Measurements from ENCODE around the gene APEX1. TPM values are rescaled to one million over a fixed set of nuclear protein-coding genes. Genes with fewer than 3 reads are reported as not detected.
"Not testable (repeated sequence)": the region's sequence is repeated elsewhere in the genome, so short reads cannot be mapped to it uniquely, and the experiment has no call there.

The APEX1 gene
- total RNA-seq, 1 donor from 2014 or later = 236 TPM

DNA sequence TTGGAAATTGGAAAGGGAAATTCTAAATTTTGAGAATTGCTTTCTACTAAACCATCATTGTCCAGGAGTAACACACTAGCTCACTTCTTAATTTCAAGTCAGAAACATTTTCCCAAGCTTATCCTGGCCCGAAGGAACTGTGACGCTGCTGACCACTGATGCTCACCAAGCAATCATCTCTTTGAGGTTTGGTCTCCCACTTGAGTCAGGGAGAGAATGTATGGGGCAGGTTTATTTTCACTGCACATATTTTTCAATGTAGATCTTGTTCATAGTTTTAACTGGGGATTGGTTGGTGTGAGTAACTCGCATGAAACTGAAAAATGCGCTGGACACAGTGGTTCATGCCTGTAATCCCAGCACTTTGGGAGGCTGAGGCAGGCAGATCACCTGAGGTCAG, 37.5 kb downstream of the APEX1 start:
- intact Hi-C loops (cut with micrococcal nuclease) = no loop called here

DNA sequence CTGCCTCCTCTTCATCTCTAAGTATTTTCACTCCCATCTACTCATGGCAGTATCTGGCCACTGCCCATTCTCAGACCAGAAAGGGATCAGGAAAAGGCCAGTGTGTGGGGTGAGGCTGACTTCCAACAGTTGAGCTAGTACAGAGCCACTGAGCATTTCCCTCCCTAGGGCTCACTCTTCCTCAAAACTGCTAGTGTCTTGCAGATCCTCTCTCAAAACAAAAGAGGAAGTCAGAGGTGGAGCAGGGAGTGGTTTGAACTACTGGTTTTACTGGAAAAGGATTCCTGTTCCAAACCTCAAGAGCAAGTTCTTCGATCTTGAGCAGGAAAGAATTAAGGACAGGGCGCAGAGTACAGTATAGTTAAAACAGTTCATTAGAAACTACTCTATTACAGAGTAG, 38.6 kb downstream of the APEX1 start:
- H3K4me1 Mint-ChIP-seq (ENCODE audit: low read depth) = peaks cover 50% of the 10 kb centered on the region
- intact Hi-C loops (cut with micrococcal nuclease) = no loop called here
- no peaks in the 10 kb centered on the region for H3K27me3 Mint-ChIP-seq (ENCODE audit: insufficient read depth)
- no peak for DNase-seq (ENCODE audit: low spot score)
- H3K4me3 Mint-ChIP-seq = no peak overlapping the region
- peaks cover 2% of the 10 kb centered on the region for H3K36me3 Mint-ChIP-seq (ENCODE audit: low read depth)
- no peak overlapping the region for H3K27ac Mint-ChIP-seq
- peaks cover 6% of the 10 kb centered on the region for H3K9me3 Mint-ChIP-seq

More for the DNA sequence above, 37.5 kb downstream of the APEX1 start:
- Mint-ChIP-seq H3K27ac (no peak overlapping the region), H3K4me1 (ENCODE audit: low read depth) (peaks cover 58% of the 10 kb centered on the region), H3K4me3 (no peak overlapping the region), H3K27me3 (ENCODE audit: insufficient read depth) (no peaks in the 10 kb centered on the region), H3K9me3 (peaks cover 6% of the 10 kb centered on the region), H3K36me3 (ENCODE audit: low read depth) (peaks cover 2% of the 10 kb centered on the region)
- DNase-seq (ENCODE audit: low spot score) = no peak

DNA sequence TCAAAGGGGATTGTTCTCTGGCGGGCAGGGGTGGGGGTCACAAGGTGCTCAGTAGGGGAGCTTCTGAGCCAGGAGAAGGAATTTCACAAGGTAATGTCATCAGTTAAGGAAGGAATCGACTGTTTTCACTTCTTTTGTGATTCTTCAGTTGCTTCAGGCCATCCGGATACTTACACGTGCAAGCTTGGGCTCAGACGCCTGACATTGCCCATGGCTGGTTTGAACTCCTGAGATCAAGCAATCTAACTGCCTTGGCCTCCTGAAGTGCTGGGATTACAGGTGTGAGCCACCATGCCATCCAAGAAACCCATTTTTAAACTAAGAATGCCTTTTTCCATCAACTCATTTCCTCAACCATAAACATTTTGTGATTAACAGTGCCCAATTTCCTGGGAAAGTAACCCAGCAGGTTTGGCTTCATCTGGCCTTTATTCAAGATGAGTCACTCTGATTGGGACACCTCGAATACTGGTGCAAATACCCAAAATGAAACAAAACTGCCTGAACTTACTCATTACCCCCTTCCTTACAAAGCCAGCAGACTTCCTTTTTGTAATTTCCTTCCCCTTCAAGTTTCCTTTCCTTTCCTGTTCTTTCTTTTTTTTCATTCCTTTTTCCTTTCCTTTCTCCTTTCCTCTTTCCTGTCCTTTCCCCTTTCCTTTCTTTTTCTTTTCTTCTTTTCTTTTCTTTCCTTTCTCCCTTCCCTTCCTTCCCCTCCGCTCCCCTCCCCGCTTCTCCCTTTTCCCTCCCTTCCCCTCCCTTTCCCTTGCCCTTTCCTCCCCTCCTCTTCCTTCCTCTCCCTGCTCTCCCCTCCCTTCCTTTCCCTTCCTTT, 40.1 kb downstream of the APEX1 start:
- no peak overlapping the region for H3K4me3 Mint-ChIP-seq
- H3K9me3 Mint-ChIP-seq = peaks cover 6% of the 10 kb centered on the region
- no peaks in the 10 kb centered on the region for H3K27me3 Mint-ChIP-seq (ENCODE audit: insufficient read depth)
- peaks cover 38% of the 10 kb centered on the region for H3K4me1 Mint-ChIP-seq (ENCODE audit: low read depth)
- DNase-seq (ENCODE audit: low spot score) = no peak
- peaks cover 2% of the 10 kb centered on the region for H3K36me3 Mint-ChIP-seq (ENCODE audit: low read depth)
- H3K27ac Mint-ChIP-seq = peak overlapping the region; percentile 58
- intact Hi-C loops (cut with micrococcal nuclease) = no loop called here

DNA sequence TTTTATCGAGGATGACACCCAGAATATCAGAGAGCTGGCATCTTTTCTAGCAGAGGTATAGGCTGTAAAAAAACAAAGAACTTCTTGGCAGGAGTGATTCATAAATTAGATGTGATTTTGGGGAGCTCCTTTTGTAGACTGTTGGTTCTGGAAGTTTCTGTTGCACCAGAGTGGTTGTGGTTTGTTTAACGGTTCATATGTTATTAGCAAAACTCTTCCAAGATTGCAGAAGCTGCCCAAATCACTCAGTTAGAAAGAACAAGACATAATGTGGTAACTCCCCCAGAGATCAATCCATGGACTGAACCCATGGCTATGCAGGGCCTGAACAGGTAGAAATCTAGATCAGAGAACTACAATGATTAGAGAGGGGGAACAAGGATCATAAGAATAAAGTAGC, 43.6 kb downstream of the APEX1 start:
- H3K4me3 Mint-ChIP-seq = no peak overlapping the region
- H3K4me1 Mint-ChIP-seq (ENCODE audit: low read depth) = peaks cover 17% of the 10 kb centered on the region
- intact Hi-C loops (cut with micrococcal nuclease) = no loop called here
- no peak for DNase-seq (ENCODE audit: low spot score)
- H3K27me3 Mint-ChIP-seq (ENCODE audit: insufficient read depth) = peaks cover 2% of the 10 kb centered on the region
- H3K27ac Mint-ChIP-seq = no peak overlapping the region
- H3K9me3 Mint-ChIP-seq = peaks cover 6% of the 10 kb centered on the region
- H3K36me3 Mint-ChIP-seq (ENCODE audit: low read depth) = peaks cover under 1% of the 10 kb centered on the region

DNA sequence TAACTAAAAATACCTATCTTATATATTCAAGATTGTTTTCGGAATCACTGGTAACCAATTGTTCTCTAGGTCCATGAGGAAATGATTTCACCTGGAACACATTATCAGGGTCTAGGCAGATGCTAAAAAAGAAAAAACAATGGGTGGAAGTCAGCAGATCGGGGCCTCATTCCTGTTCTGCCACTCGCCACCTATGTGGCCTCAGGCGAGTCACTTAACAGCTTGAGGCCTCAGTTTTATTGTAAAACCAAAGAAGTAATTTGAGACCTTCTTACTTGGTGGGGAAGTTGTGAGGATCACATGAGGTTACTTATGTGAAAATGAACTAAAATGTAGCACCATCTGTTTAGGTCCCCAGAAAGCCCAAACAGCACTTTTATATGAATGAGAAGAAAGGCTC, 44.1 kb downstream of the APEX1 start:
- H3K36me3 Mint-ChIP-seq (ENCODE audit: low read depth) = no peaks in the 10 kb centered on the region
- peaks cover 14% of the 10 kb centered on the region for H3K4me1 Mint-ChIP-seq (ENCODE audit: low read depth)
- intact Hi-C loops (cut with micrococcal nuclease) = no loop called here
- no peak overlapping the region for H3K27ac Mint-ChIP-seq
- H3K9me3 Mint-ChIP-seq = peaks cover 6% of the 10 kb centered on the region
- H3K4me3 Mint-ChIP-seq = no peak overlapping the region
- H3K27me3 Mint-ChIP-seq (ENCODE audit: insufficient read depth) = peaks cover 3% of the 10 kb centered on the region
- no peak for DNase-seq (ENCODE audit: low spot score)

DNA sequence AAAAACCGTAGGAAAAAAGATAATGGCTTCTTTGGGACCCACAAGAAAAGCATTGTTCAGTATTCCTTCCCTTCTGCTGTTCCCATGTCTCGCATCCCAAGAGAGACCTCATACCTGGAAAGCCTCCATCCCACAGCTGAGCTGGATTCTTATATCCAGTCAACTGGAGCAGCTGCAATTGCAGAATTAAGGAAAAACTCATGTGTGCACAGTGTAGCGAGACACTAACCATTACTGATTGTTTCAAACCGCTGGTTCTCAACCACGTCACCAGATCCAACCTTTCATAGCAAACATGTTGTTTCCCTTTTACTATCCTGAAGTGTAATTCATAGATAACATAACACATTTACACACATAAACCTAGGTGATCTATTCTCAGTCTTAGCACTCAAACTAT, 44.9 kb downstream of the APEX1 start:
- H3K4me1 Mint-ChIP-seq (ENCODE audit: low read depth) = peaks cover 12% of the 10 kb centered on the region
- H3K9me3 Mint-ChIP-seq = peaks cover 5% of the 10 kb centered on the region
- H3K27ac Mint-ChIP-seq = no peak overlapping the region
- intact Hi-C loops (cut with micrococcal nuclease) = no loop called here
- peaks cover 3% of the 10 kb centered on the region for H3K27me3 Mint-ChIP-seq (ENCODE audit: insufficient read depth)
- DNase-seq (ENCODE audit: low spot score) = no peak
- H3K36me3 Mint-ChIP-seq (ENCODE audit: low read depth) = no peaks in the 10 kb centered on the region
- no peak overlapping the region for H3K4me3 Mint-ChIP-seq

DNA sequence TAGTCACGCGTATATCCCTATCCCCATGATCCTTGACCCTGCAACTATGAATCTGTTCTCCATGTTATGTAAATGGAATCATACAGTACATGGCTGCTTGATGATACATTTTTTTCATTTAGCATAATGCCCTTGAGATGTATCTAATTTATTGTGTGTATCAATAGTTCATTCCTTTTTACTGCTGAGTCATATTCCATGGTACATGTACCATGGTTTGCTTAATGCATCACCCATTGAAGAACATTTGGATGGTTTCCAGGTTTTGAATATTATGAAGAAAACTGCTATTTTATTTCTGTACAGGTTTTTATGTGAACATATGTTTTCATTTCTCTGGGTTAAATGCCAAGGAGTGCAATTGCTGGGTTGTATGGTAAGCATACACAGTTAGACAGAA, 46.3 kb downstream of the APEX1 start:
- H3K27ac Mint-ChIP-seq = no peak overlapping the region
- H3K36me3 Mint-ChIP-seq (ENCODE audit: low read depth) = no peaks in the 10 kb centered on the region
- intact Hi-C loops (cut with micrococcal nuclease) = no loop called here
- no peak overlapping the region for H3K4me3 Mint-ChIP-seq
- H3K4me1 Mint-ChIP-seq (ENCODE audit: low read depth) = no peaks in the 10 kb centered on the region
- no peaks in the 10 kb centered on the region for H3K9me3 Mint-ChIP-seq
- no peak for DNase-seq (ENCODE audit: low spot score)
- H3K27me3 Mint-ChIP-seq (ENCODE audit: insufficient read depth) = peaks cover 3% of the 10 kb centered on the region

DNA sequence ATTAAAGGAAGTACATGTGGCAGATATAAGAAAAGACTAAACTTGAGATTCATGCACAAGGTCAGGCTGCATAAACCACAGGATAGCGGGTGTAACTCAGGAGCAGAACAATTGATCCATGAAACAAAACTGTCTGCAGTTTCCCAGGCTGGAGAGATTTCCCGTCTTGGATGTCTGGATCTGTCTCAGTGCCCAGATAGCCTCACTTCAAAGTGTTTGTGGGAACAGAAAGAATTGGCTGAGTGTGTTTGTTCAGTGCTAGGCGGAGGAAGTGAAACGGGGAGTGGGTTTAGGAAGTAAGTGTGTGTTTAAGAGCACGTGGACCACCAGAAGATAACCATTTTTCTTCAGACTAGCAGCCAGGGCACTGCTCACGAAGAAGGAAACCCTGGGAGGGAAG, 48.9 kb downstream of the APEX1 start:
- no peak overlapping the region for H3K27ac Mint-ChIP-seq
- intact Hi-C loops (cut with micrococcal nuclease) = no loop called here
- no peaks in the 10 kb centered on the region for H3K9me3 Mint-ChIP-seq
- H3K4me3 Mint-ChIP-seq = no peak overlapping the region
- no peak for DNase-seq (ENCODE audit: low spot score)
- H3K4me1 Mint-ChIP-seq (ENCODE audit: low read depth) = no peaks in the 10 kb centered on the region
- H3K36me3 Mint-ChIP-seq (ENCODE audit: low read depth) = no peaks in the 10 kb centered on the region
- peaks cover 3% of the 10 kb centered on the region for H3K27me3 Mint-ChIP-seq (ENCODE audit: insufficient read depth)

DNA sequence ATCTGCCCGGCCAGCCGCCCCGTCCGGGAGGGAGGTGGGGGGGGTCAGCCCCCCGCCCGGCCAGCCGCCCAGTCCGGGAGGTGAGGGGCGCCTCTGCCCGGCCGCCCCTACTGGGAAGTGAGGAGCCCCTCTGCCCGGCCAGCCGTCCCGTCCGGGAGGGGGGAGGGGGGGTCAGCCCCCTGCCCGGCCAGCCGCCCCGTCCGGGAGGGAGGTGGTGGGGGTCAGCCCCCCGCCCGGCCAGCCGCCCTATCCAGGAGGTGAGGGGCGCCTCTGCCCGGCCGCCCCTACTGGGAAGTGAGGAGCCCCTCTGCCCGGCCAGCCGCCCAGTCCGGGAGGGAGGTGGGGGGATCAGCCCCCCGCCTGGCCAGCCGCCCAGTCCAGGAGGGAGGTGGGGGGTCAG, 51.2 kb downstream of the APEX1 start:
- H3K4me3 Mint-ChIP-seq; H3K4me1 Mint-ChIP-seq (ENCODE audit: low read depth); intact Hi-C loops (cut with micrococcal nuclease); H3K27me3 Mint-ChIP-seq (ENCODE audit: insufficient read depth); H3K9me3 Mint-ChIP-seq; H3K27ac Mint-ChIP-seq; DNase-seq (ENCODE audit: low spot score); H3K36me3 Mint-ChIP-seq (ENCODE audit: low read depth): not testable (repeated sequence)

DNA sequence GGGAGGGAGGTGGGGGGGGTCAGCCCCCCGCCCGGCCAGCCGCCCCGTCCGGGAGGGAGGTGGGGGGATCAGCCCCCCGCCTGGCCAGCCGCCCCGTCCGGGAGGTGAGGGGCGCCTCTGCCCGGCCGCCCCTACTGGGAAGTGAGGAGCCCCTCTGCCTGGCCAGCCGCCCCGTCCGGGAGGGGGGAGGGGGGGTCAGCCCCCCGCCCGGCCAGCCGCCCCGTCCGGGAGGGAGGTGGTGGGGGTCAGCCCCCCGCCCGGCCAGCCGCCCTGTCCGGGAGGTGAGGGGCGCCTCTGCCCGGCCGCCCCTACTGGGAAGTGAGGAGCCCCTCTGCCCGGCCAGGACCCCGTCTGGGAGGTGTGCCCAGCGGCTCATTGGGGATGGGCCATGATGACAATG, 51.7 kb downstream of the APEX1 start:
- H3K4me1 Mint-ChIP-seq (ENCODE audit: low read depth); H3K4me3 Mint-ChIP-seq; H3K27ac Mint-ChIP-seq: not testable (repeated sequence)

More for the DNA sequence above, 51.7 kb downstream of the APEX1 start:
- H3K9me3 Mint-ChIP-seq; H3K27me3 Mint-ChIP-seq (ENCODE audit: insufficient read depth); H3K36me3 Mint-ChIP-seq (ENCODE audit: low read depth); DNase-seq (ENCODE audit: low spot score); intact Hi-C loops (cut with micrococcal nuclease): not testable (repeated sequence)

Other genes with a start within 250 kb of the APEX1 start
- not detected in 2 replicates for gene OR11H6, start 231.5 kb upstream of the APEX1 start, total RNA-seq
- gene OR11H7, start 226.2 kb upstream of the APEX1 start, total RNA-seq = not detected in 2 replicates
- gene OR11H4, start 215.9 kb upstream of the APEX1 start, total RNA-seq = not detected in 2 replicates
- gene TTC5, start 149.3 kb upstream of the APEX1 start, total RNA-seq = 33.0 and 33.7 TPM in 2 replicates
- gene CCNB1IP1, start 121.9 kb upstream of the APEX1 start, total RNA-seq = 61.2 and 72.5 TPM in 2 replicates
- 32.5 and 36.6 TPM in 2 replicates for gene PARP2, start 111.6 kb upstream of the APEX1 start, total RNA-seq
- gene TEP1, start 41.7 kb upstream of the APEX1 start, total RNA-seq = 39.3 and 41.9 TPM in 2 replicates
- gene KLHL33, start 19.1 kb upstream of the APEX1 start, total RNA-seq = 0.05 TPM in 2 replicates
- 69.6 and 77.4 TPM in 2 replicates for gene OSGEP, start 414 bp upstream of the APEX1 start, total RNA-seq
- gene PIP4P1, start 6.2 kb downstream of the APEX1 start, total RNA-seq = 36.6 and 37.0 TPM in 2 replicates
- 149 TPM in 2 replicates for gene PNP, start 14.2 kb downstream of the APEX1 start, total RNA-seq
- 0.26 and 0.29 TPM in 2 replicates for gene RNASE10, start 50.3 kb downstream of the APEX1 start, total RNA-seq
- gene RNASE9, start 105.8 kb downstream of the APEX1 start, total RNA-seq = not detected in 2 replicates
- not detected in 2 replicates for gene RNASE11, start 132.8 kb downstream of the APEX1 start, total RNA-seq
- not detected in 2 replicates for gene RNASE12, start 136.2 kb downstream of the APEX1 start, total RNA-seq
- gene OR6S1, start 186.5 kb downstream of the APEX1 start, total RNA-seq = not detected in 2 replicates
- 0.34 and 0.39 TPM in 2 replicates for gene RNASE4, start 229.3 kb downstream of the APEX1 start, total RNA-seq
- 0.57 and 0.59 TPM in 2 replicates for gene ANG, start 233.5 kb downstream of the APEX1 start, total RNA-seq